T-helper 2 cell treated with Interferon-gamma antibody and Interleukin-4, amounts not matched to agents 5 μg/mL and 100 μg/mL, for 36 hours (primary cell): ENCODE results near the gene SLC30A2.

ENCODE experiments used
- DNase-seq: peaks from one replicate; pipeline ENCODE4 v3.0.0; 2021; ENCODE audit warnings: low spot score
- H3K27ac Mint-ChIP-seq: one replicate; pipeline ENCODE4 v1.8.0; 2021; ENCODE audit warnings: mild to moderate bottlenecking, mixed read lengths
- H3K27me3 Mint-ChIP-seq: one replicate; pipeline ENCODE4 v1.8.0; 2021; ENCODE audit warnings: low read depth, mixed read lengths
- H3K36me3 Mint-ChIP-seq: one replicate; pipeline ENCODE4 v1.8.0; 2021; ENCODE audit warnings: low read depth, mixed read lengths
- H3K4me1 Mint-ChIP-seq: one replicate; pipeline ENCODE4 v1.8.0; 2021; ENCODE audit warnings: low read depth, mixed read lengths
- H3K4me3 Mint-ChIP-seq: one replicate; pipeline ENCODE4 v1.8.0; 2022; ENCODE audit warnings: mild to moderate bottlenecking, moderate library complexity, mixed read lengths
- H3K9me3 Mint-ChIP-seq: one replicate; pipeline ENCODE4 v1.8.0; 2021; ENCODE audit warnings: mixed read lengths

SLC30A2 gene

DNA sequence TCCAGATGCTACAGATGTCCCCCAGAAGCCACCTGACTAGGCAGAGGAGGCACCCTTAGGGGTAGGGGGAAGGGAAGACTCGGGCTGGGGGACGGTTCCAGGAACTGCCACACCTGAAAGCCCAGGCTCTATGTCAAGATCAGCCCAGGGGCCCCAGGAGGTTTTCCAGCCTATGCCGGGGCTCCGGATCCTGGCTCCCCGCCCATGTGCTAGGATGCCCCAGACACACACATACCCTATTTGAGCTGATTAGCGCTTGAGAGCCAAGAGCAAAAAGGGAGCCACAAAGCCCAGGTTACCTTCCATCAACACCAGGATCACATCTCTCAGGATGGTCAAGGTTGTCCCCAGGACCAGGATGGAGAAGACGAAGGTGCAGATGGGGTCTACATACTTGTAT lies 4.5 kb downstream of the SLC30A2 start:
- no peak for DNase-seq
- Mint-ChIP-seq H3K9me3 (no peaks in the 10 kb centered on the region), H3K4me1 (no peaks in the 10 kb centered on the region), H3K36me3 (no peaks in the 10 kb centered on the region), H3K27me3 (peaks cover 29% of the 10 kb centered on the region), H3K4me3 (no peak overlapping the region), H3K27ac (no peak overlapping the region)

DNA sequence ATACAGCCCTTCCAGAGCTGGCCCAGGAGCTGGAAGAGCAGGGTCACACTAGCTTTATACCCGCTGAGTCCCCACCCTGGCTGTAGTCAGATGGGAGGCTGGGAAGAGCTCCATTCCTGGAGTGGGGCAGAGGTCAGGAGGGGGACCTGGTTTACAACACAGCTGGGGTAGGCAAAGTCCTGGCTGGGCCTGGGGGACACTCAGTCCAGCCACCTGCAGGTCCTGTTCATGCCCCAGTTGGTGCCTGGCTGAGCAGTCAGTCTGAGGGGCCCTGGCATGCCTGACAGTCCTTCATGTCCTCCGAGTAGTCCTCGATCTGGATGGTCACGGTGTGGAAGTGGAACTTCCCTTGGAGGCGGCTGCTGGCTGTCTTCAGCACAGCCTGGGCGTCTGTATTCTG lies 7.0 kb downstream of the SLC30A2 start:
- H3K27me3 Mint-ChIP-seq, result peaks cover 21% of the 10 kb centered on the region
- H3K9me3 Mint-ChIP-seq, result no peaks in the 10 kb centered on the region
- no peak overlapping the region for H3K4me3 Mint-ChIP-seq
- H3K36me3 Mint-ChIP-seq, result no peaks in the 10 kb centered on the region
- peaks cover 7% of the 10 kb centered on the region for H3K4me1 Mint-ChIP-seq
- no peak for DNase-seq
- no peak overlapping the region for H3K27ac Mint-ChIP-seq

DNA sequence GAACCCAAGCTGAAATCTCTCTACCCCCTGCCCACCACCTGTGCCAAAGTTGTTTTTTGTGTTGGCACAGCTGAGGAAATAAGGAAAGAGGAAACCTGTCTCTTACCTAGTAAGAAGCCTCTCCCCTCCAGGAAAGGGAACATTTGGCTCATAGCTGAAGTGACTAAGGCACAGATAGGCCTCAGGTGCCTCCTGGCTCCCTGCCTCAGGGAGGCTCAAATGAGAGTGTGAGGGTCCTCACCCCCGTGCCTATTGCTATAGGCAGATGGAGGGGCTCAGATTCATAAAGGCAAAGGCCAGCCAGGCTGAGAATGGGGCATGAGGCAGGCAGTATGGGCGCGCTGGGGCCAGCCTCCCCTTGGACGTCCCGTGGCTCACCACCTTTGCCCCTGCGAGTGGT lies 7.4 kb downstream of the SLC30A2 start:
- Mint-ChIP-seq H3K27me3 (peaks cover 17% of the 10 kb centered on the region), H3K4me1 (peaks cover 7% of the 10 kb centered on the region), H3K9me3 (no peaks in the 10 kb centered on the region), H3K4me3 (no peak overlapping the region), H3K27ac (no peak overlapping the region), H3K36me3 (no peaks in the 10 kb centered on the region)
- DNase-seq, result no peak

GRCh38 chr1:26037904-26038303 lies 8.0 kb downstream of the SLC30A2 start:
- Mint-ChIP-seq H3K4me3 (no peak overlapping the region), H3K27ac (no peak overlapping the region), H3K9me3 (no peaks in the 10 kb centered on the region), H3K4me1 (peaks cover 7% of the 10 kb centered on the region), H3K36me3 (no peaks in the 10 kb centered on the region), H3K27me3 (peaks cover 12% of the 10 kb centered on the region)
- DNase-seq, result no peak

DNA sequence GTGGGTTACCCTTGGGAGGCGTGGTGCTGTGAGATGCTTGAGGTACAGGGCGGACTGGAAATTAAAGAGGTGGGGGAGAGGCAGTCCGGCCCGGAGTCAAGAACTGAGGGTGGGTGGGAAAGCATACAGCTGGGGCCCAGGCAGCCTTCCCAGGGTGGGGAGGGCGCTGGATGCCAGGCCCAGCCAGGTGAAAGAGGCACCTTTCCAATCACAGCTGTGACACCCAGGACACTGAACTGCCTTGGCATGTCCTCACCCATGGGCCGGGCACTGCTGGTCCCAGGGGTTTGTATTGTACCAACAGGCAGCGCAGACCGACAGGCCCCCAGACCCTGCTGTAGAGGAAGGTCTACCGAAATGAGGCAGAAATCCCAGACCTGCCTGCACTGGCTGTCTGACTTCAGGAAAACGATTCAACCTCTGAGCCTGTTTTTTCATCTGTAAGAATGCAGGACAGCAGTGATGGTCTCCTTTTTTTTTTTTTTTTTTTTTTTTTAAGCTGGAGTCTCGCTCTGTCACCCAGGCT lies 9.1 kb downstream of the SLC30A2 start:
- DNase-seq, result no peak
- H3K9me3 Mint-ChIP-seq, result no peaks in the 10 kb centered on the region
- H3K4me1 Mint-ChIP-seq, result peaks cover 7% of the 10 kb centered on the region
- no peak overlapping the region for H3K4me3 Mint-ChIP-seq
- H3K36me3 Mint-ChIP-seq, result no peaks in the 10 kb centered on the region
- H3K27me3 Mint-ChIP-seq, result peaks cover 20% of the 10 kb centered on the region
- no peak overlapping the region for H3K27ac Mint-ChIP-seq

DNA sequence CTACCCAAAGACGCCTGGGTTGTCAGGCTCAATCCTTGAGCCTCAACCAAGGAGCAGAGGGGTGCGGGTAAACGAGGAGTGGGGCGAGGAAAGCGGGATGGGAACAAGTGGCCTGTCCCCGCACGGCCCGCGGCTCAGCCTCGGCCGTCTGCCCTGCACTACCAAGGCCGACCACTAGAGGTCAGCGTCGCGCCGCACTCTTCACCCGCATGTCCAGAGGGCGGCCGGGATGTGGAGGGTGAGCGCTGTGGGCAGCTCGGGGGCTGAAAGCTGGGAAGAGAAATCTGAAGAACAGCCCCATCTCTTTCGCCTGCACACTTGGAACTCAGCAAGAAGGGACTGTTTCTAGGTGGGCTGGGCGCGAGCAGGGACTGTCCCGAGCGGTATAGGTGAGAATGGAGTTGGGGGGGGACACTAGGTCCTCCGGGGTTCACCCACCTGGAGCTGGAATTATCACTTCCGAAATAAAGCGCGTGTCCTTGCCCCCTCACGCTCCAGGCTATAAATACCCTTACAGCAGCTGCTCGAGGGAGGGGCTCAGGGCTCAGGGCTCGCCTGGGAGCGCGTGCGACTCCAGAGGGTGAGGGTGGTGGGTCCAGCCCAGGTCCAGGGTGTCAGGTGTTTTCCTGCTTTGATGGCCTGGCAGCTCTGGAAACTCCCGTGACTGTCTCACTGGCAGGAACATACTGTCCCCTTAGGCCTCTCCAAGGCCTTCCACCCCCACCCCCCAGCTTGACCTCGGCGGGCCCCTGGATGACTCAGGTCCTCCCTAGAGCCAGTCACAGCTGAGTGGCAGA lies 9.8 kb downstream of the SLC30A2 start:
- Mint-ChIP-seq H3K4me1 (peaks cover 7% of the 10 kb centered on the region), H3K4me3 (peak overlapping the region; percentile 91), H3K27ac (peak overlapping the region; percentile 48), H3K9me3 (no peaks in the 10 kb centered on the region), H3K27me3 (peaks cover 20% of the 10 kb centered on the region), H3K36me3 (no peaks in the 10 kb centered on the region)
- DNase-seq, result peak; percentile 77

DNA sequence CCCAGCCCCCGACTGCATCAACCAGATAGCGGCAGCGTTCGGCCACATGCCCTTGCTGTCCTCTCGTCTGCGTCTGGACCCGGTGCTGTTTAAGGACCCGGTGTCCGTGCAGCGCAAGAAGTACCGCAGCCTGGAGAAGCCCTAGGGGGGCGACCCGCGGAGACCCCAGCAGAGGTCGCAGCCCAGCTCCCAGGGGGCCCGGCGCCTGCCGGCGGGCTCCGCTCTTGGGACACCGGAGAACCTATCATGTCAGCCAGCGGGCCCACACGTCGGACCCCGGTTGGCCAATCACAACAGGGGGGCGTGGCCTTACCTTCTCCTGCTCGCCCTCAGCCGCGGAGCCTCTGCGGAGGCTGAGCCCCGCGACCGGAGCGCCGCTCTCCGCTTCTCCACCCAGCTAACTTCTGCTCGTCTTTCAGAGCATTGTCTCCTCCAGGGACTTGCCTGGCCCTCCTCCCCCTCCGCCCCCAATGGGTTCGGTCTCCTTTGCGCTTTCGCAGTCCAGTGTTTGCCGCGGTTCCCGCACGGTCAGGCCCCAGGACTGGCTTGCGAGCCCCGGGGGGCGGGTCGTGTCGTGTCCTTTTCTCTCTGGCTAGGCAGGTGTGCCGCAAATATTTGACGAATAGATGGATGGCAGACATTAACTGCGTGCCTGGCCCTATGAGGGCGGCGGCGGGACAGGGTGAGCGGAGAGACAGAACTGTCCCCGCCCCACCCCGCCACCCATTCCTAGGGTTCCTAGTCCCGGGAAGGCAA lies 10.5 kb downstream of the SLC30A2 start:
- H3K4me1 Mint-ChIP-seq, result peaks cover 7% of the 10 kb centered on the region
- DNase-seq, result peak; percentile 93
- no peaks in the 10 kb centered on the region for H3K36me3 Mint-ChIP-seq
- H3K27ac Mint-ChIP-seq, result peak overlapping the region; percentile 48
- no peaks in the 10 kb centered on the region for H3K9me3 Mint-ChIP-seq
- H3K4me3 Mint-ChIP-seq, result peak overlapping the region; percentile 91
- peaks cover 20% of the 10 kb centered on the region for H3K27me3 Mint-ChIP-seq

- Mint-ChIP-seq H3K27ac (no peak overlapping the region), H3K4me1 (peaks cover 7% of the 10 kb centered on the region), H3K9me3 (no peaks in the 10 kb centered on the region), H3K36me3 (no peaks in the 10 kb centered on the region), H3K4me3 (peak overlapping the region; percentile 91), H3K27me3 (peaks cover 20% of the 10 kb centered on the region)
- no peak for DNase-seq
Measured at GRCh38 chr1:26034504-26035202, 11.3 kb downstream of the SLC30A2 start.

DNA sequence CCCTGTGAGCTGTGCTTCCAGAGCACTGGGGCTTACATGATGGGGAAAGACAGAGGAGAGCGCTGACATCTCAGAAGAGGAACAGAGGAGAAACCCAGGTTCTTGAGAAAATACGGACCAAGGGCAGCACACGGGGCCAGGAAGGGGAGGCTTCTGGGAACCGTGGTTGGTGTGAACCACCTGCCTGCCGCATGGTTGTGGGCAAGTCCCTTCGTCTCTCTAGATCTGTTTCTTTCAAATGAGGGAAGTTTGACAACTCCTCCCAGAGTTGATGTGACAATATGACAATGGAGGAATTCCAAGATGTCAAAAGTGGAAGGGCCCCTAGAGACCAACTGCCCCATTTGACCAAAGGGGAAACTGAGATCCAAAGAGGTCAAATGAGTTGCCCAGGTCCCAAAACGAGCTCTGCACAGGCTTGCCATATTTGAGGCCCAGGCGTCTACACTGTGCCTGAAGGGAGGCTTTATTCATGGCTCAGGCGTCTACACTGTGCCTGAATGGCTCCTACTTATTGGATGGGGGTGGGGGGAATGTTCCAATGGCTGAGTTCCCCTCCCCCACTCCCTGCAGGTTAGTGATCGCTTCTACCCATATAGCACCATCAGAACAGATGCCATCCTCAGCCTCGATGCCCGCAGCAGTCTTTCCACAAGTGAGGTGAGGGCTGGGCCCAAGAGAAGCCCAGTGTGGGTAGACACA lies 13.1 kb downstream of the SLC30A2 start:
- H3K4me3 Mint-ChIP-seq, result no peak overlapping the region
- H3K4me1 Mint-ChIP-seq, result peaks cover 7% of the 10 kb centered on the region
- no peak for DNase-seq
- H3K36me3 Mint-ChIP-seq, result no peaks in the 10 kb centered on the region
- H3K27ac Mint-ChIP-seq, result no peak overlapping the region
- no peaks in the 10 kb centered on the region for H3K9me3 Mint-ChIP-seq
- H3K27me3 Mint-ChIP-seq, result peaks cover 20% of the 10 kb centered on the region

GRCh38 chr1:26031611-26032220 lies 14.2 kb downstream of the SLC30A2 start:
- Mint-ChIP-seq H3K9me3 (no peaks in the 10 kb centered on the region), H3K27ac (no peak overlapping the region), H3K27me3 (peaks cover 20% of the 10 kb centered on the region), H3K4me1 (peaks cover 7% of the 10 kb centered on the region), H3K36me3 (no peaks in the 10 kb centered on the region), H3K4me3 (no peak overlapping the region)
- DNase-seq, result no peak

DNA sequence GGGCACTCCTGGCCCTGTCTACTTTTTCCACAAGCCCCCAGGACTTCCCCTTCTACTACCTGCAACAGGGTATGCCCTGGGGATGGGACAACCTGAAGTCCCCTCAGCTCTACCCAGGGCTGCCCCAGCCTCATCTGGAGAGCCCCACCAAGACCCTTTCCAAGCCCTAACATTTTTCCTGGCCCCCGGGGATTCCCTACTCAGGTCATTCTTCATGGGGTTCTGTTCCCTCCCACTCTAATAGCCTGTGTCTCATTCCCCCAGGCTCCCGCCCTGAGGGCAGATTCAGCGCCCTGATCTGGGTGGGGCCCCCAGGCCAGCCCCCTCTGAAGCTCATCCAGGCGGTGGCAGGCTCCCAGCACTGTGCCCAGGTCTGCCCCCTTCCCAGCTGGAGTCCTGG lies 14.7 kb downstream of the SLC30A2 start:
- Mint-ChIP-seq H3K27ac (no peak overlapping the region), H3K27me3 (peaks cover 19% of the 10 kb centered on the region), H3K4me1 (peaks cover 7% of the 10 kb centered on the region), H3K4me3 (no peak overlapping the region), H3K9me3 (no peaks in the 10 kb centered on the region), H3K36me3 (no peaks in the 10 kb centered on the region)
- no peak for DNase-seq

DNA sequence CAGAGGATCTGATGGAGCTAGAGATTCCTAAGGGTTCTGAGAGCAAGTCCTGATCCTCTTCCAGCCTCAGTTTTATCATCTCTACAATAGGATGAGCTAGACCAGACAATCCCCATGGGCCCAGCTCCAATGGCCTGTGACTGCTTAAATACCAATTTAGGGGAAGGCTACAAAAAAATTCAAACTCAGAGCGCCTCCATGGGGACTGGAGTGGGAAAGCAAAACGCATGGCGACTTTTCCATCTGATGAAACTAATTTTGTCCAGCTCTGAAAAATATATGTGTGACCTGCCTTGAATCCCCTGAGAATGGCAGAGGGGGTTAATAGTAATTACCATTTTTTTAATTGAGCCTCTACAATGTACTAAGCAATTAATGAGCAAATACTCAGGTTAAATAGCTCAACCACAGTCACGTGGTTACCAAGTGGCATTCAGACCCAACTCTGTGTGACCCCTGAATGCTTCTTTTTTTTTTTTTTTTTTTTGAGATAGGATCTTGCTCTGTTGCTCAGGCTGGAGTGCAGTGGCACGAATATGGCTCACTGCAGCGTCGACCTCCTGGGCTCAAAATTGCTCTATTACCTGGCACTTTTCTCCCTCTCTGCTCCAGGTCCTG lies 15.9 kb downstream of the SLC30A2 start:
- Mint-ChIP-seq H3K9me3 (no peaks in the 10 kb centered on the region), H3K36me3 (no peaks in the 10 kb centered on the region), H3K4me3 (no peak overlapping the region), H3K27ac (no peak overlapping the region), H3K27me3 (peaks cover 17% of the 10 kb centered on the region), H3K4me1 (peaks cover 7% of the 10 kb centered on the region)
- no peak for DNase-seq
